ENCODE data around the gene BRINP1.

DNA sequence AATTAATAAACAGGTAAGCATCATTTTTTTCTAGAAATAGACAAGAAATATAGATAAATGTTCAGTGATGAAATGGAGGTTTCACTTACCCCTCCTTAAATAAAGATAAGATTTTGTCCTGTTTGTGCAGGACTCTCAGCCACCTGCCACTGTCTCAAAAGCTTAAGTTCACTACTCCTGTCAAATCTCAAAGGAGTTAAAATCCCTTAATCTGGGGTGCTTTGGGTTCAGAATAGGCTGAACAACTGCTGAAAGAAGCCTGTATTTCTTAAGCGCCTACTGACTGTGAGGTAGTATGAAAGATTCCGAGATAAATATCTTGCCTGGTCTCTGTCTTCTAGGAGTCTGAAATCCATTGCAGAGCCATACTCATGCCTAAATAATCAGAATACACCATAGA, 3.7 kb upstream of the BRINP1 start:
- TF ChIP-seq PAX5 (IDR thresholded peaks at IDR 0.05; ENCODE audit: insufficient read depth, low read length, severe bottlenecking) = no peak
- TF ChIP-seq TAF1 (IDR thresholded peaks at IDR 0.05; ENCODE audit: low read depth, low read length) = no peak
- TF ChIP-seq POLR2AphosphoS5 (IDR thresholded peaks at IDR 0.05; ENCODE audit: low read depth, low read length) = no peak
